HG02938 (cell line): ENCODE results near the gene CENPE.
"Not testable (repeated sequence)": the region's sequence is repeated elsewhere in the genome, so short reads cannot be mapped to it uniquely, and the experiment has no call there.

Source experiments
- ATAC-seq: cut with Tn5 transposase; IDR thresholded peaks from one replicate; pipeline ENCODE4 v1.9.1; 2021; ENCODE audit warnings: mild to moderate bottlenecking, moderate library complexity; ENCODE audit not compliant: unreplicated experiment

Gene CENPE, protein sequence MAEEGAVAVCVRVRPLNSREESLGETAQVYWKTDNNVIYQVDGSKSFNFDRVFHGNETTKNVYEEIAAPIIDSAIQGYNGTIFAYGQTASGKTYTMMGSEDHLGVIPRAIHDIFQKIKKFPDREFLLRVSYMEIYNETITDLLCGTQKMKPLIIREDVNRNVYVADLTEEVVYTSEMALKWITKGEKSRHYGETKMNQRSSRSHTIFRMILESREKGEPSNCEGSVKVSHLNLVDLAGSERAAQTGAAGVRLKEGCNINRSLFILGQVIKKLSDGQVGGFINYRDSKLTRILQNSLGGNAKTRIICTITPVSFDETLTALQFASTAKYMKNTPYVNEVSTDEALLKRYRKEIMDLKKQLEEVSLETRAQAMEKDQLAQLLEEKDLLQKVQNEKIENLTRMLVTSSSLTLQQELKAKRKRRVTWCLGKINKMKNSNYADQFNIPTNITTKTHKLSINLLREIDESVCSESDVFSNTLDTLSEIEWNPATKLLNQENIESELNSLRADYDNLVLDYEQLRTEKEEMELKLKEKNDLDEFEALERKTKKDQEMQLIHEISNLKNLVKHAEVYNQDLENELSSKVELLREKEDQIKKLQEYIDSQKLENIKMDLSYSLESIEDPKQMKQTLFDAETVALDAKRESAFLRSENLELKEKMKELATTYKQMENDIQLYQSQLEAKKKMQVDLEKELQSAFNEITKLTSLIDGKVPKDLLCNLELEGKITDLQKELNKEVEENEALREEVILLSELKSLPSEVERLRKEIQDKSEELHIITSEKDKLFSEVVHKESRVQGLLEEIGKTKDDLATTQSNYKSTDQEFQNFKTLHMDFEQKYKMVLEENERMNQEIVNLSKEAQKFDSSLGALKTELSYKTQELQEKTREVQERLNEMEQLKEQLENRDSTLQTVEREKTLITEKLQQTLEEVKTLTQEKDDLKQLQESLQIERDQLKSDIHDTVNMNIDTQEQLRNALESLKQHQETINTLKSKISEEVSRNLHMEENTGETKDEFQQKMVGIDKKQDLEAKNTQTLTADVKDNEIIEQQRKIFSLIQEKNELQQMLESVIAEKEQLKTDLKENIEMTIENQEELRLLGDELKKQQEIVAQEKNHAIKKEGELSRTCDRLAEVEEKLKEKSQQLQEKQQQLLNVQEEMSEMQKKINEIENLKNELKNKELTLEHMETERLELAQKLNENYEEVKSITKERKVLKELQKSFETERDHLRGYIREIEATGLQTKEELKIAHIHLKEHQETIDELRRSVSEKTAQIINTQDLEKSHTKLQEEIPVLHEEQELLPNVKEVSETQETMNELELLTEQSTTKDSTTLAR (N-terminal part only)

DNA sequence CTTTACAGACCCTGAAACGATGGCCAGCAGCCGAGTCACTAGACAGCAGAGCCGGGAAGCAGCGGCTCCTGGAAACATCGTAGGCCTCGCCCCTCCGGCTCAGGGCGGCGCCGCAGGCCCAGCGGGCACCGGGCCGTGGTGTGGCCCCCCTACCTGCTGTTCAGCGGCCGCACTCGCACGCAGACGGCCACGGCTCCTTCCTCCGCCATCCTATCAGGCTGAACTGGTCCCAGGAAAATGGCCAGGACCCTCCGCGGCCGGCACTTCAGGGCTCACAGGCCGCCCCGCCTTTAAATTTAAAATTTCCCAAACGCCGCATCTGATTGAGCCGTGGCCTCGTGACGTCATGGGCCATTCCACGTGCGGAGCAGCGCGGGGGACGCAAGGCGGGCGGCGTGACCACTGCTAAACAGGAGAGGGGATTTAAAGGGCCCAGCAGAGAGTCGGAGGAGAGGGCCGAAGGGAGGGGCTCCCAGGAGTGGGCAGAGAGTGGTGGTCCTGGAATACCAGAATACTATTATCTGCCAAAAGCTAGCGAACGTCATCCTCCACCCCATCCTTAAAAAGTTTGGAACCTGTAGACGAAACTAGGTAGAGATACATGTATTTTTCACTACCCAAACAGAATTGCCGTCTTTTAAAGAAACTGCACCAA lies at the start of gene CENPE:
CENPE (minus strand) TSS at position 233 of the 655 bp plus-strand sequence; CDS start at position 209, 24 bp downstream.
- ATAC-seq = peak; percentile 93

- ATAC-seq = no peak
Measured at GRCh38 chr4:103244251-103244650, 46.1 kb upstream of the CENPE start.

DNA sequence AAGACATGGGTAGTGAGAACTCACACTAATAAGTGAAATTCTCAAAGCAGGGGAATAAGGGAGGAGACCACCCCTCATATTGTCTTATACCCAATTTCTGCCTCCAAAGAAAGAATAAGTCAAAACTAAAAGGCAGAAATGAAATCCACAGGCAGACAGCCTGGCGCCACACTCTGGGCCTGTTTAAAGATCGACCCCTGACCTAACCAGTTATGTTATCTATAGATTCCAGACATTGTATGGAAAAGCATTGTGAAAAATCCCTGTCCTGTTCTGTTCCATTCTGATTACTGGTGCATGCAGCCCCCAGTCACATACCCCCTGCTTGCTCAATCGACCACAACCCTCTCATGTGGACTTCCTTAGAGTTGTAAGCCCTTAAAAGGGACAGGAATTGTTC lies 32.8 kb upstream of the CENPE start:
- ATAC-seq = not testable (repeated sequence)

DNA sequence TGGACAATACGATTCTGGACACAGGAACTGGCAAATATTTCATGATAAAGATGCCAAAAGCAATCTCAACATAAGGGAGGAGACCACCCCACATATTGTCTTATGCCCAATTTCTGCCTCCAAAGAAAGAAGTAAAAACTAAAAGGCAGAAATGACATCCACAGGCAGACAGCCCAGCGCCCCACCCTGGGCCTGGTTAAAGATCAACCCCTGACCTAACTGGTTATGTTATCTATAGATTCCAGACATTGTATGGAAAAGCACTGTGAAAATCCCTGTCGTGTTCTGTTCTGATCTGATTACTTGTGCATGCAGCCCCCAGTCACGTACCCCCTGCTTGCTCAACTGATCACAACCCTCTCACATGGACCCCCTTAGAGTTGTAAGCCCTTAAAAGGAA lies 25.4 kb upstream of the CENPE start:
- ATAC-seq = not testable (repeated sequence)

DNA sequence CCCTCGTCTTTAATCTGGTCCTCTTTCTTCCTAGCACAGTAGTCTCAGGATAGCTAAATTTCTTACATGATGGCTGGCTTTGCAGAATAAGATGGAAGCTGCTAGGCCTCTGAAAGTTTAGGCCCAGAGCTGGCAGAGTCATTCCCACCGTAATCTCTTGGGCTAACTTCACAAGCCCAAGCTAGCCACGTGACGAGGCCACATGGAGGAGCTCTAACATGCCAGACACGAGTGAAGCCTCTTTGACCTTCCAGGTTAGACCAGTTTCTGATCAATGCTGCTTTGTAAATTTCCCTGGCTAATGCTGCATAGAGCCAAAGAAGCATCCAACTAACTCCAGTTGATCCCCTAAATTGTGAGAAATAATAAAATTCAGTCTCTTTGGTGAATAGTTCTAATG lies 9.5 kb upstream of the CENPE start:
- ATAC-seq = no peak

- no peak for ATAC-seq
Measured at GRCh38 chr4:103204111-103204510, 6.0 kb upstream of the CENPE start.

DNA sequence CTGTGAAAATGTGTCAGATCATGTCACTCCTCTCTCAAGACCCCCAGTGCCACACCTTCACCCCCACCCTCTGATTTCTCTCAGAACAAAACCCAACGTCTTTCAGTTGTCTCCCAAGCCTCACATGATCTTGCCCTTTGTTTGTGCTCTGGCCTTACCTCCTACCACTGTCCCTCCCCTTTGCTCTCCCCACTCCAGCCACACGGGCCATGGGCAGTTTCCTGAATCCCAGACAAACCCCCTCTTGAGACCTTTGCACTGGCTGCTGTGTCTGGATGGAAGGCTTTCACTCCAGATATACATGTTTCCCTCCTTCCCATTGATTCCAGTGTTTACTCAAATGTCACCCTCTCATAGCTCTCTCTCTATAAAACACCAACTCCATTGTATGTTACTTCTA lies 3.6 kb upstream of the CENPE start:
- no peak for ATAC-seq

DNA sequence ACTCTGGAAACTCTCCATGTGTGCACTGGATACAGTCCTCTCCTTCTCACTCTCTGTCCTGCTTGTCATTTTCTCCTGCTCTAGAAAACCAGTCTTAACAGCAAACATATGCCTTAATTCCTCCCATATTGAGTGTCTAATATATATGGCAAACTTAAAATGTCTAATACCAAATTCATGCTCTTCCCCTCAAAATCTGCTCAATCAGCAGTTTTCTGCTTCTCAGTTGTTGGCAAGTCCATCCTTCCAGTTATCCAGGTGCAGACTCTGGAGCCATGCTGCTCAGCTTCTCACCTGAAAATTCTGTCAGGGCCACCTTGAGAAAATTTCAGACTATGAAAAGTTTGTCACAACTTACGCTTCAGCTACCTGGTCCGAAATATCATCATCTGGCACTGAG lies 3.1 kb upstream of the CENPE start:
- ATAC-seq = no peak

GRCh38 chr4:103199009-103199408 lies 866 bp upstream of the CENPE start:
- no peak for ATAC-seq

- ATAC-seq = peak; percentile 42
Measured at GRCh38 chr4:103197765-103198110, 405 bp downstream of the CENPE start.

GRCh38 chr4:103193457-103193856 lies 4.7 kb downstream of the CENPE start:
- no peak for ATAC-seq

DNA sequence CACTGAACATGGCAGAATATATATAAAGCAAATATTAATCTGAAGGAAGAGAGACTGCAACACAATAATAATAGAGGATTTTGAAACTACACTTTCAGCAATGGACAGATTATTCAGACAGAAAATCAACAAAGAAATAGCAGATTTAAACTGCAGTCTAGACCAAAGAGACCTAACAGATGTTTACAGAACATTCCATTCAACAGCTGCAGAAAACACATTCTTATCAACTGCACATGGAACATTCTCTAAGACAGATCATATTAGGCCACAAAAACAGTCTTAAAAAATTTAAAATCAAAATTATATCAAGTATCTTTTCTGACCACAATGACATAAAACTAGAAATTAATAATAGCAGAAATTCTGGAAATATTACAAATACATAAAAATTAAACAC lies 27.1 kb downstream of the CENPE start:
- no peak for ATAC-seq

DNA sequence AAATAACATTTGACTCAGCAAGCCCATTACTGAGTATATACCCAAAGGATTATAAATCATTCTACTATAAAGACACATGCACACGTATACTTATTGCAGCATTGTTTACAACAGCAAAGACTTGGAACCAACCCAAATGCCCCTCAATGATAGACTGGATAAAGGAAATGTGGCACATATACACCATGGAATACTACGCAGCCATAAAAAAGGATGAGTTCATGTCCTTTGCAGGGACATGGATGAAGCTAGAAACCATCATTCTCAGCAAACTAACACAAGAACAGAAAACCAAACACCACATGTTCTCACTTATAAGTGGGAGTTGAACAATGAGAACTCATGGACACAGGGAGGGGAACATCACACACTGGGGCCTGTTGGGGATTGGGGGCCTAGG lies 28.4 kb downstream of the CENPE start:
- not testable (repeated sequence) for ATAC-seq

DNA sequence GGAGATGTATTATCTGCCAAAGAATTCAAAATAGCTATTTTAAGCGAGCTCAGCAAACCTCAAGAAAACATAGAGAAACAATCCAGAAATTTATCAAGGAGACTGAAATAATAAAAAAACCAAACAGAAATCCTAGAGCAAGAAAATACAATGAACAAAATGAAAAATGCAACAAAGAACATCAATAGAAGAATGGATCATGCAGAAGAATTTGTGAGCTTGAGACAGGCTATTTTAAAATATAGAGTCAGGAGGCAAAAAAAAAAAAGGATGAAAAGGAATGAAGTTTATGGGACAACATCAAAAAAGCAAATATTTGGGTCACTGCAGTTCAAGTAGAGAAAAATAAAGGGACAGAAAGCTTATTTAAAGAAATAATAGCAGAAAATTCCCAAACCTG lies 29.1 kb downstream of the CENPE start:
- no peak for ATAC-seq

GRCh38 chr4:103162176-103162575 lies 36.0 kb downstream of the CENPE start:
- ATAC-seq = no peak

GRCh38 chr4:103158760-103159159 lies 39.4 kb downstream of the CENPE start:
- ATAC-seq = no peak

DNA sequence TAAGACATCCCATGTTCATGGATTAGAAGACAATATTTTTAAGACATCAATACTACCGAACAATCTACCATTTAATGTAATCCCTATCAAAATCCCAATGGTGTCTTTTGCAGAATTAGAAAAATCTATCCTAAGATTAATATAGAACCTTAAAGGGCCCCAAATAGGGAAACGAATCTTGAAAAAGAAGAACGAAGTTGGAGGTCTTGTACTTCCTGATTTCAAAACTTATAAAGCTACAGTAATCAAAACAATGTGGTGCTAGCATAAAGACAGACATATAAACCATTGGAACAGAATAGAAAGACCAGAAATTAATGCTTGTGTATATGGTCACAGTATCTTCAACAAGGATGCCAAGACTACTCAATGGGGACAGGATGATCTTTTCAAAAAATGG lies 42.0 kb downstream of the CENPE start:
- ATAC-seq = no peak

DNA sequence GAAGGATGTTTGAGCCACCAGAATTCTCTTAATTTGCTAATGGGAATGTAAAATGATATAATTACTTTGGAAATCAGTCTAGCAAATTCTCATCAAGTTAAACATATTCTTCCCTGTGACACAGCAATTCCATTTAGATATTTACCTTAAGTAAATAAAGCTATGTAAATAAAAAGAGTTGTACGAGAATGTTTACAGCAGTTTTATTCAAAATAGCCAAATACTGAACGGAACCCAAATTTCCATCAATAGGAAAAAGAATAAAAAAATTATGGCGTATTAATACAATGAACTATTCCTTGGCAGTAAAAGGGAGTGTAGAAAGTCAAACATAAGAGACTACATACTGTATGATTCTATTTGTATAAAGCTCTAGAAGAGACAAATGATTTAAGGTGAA lies 45.8 kb downstream of the CENPE start:
- ATAC-seq = no peak

DNA sequence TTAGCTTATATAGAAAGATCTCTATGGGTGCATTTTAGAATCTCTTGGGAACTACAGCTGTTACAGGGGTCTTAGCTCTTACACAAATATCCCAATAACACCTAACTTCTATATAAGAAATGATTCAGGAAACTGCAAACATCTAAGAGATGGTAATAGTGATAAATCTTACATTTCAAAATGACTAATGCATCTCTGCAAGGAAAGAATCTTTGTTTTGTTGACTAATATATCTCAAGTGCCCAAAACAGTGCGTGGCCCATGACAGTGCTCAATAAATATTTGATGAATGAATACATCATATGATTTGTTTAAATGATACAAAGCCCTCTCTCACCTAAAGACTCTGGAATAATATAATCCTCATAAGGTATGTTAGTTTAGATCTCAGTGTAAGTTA lies 47.5 kb downstream of the CENPE start:
- ATAC-seq = no peak

DNA sequence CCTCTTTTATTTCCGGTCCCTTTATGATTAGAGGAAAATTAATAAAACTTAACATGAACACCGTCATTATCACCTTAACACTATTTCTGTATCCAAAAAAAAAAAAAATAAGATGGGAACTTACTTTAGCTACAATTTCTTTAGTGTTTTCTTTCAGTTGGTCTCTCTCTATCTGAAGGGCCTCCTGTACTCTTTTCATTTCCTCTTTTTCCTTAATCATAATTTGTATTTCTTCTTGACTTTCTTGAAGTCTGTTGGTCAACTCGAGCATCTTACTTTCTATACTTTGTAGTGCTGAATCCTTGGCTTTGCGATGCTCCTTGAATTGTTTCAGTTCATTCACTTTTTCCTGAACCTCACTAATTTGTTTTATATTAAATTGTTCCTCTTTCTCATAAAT lies 53.2 kb downstream of the CENPE start:
- no peak for ATAC-seq

DNA sequence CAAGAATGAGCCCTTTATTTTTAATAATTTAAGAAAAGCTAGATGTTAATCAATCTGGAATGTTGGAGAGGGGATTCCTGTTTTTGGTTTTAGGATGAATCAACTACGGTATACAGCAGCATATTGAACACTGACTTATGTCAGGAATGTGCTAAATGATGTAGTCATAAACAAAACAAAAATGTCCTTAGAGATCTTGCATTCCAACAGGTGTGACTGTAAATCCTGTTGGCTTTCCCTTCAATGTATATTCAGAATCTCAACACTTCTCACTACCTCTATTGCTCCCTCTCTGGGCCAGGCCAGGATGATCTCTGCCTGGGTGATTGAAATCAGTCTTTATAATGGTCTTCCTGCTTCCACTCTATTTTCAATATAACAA lies 60.7 kb downstream of the CENPE start:
- no peak for ATAC-seq
